ENCODE measurements around the gene TECPR2.

- TF ChIP-seq CTCF (IDR thresholded peaks at IDR 0.05) (no peak), POLR2A (IDR thresholded peaks at IDR 0.05; ENCODE audit: low read depth) (no peak)
Measured at GRCh38 chr14:102479107-102479506, 116.4 kb downstream of the TECPR2 start.
